Stromal cell of bone marrow (primary cell): ENCODE data around the gene ARHGAP15.

Source experiments
- DNase-seq: peaks from one replicate; pipeline ENCODE4 v3.0.0-alpha.2; 2012; ENCODE audit warnings: low read depth

The ARHGAP15 gene

GRCh38 chr2:143689541-143689940 lies 560.3 kb downstream of the ARHGAP15 start:
- no peak for DNase-seq

- no peak for DNase-seq
These were observed 561.0 kb downstream of the ARHGAP15 start for GRCh38 chr2:143690235-143690634.

GRCh38 chr2:143691121-143691520 lies 561.9 kb downstream of the ARHGAP15 start:
- DNase-seq, result no peak

- no peak for DNase-seq
These were observed 562.9 kb downstream of the ARHGAP15 start for GRCh38 chr2:143692162-143692561.

- DNase-seq, result no peak
These were observed 563.7 kb downstream of the ARHGAP15 start for GRCh38 chr2:143692967-143693366.

GRCh38 chr2:143694335-143694734 lies 565.1 kb downstream of the ARHGAP15 start:
- no peak for DNase-seq

GRCh38 chr2:143696651-143697050 lies 567.4 kb downstream of the ARHGAP15 start:
- DNase-seq, result no peak

- no peak for DNase-seq
These were observed 568.5 kb downstream of the ARHGAP15 start for GRCh38 chr2:143697744-143698143.

GRCh38 chr2:143698352-143698751 lies 569.1 kb downstream of the ARHGAP15 start:
- no peak for DNase-seq

GRCh38 chr2:143698888-143699570 lies 569.8 kb downstream of the ARHGAP15 start:
- DNase-seq, result no peak

GRCh38 chr2:143700865-143701264 lies 571.6 kb downstream of the ARHGAP15 start:
- peak; percentile 51 for DNase-seq

- no peak for DNase-seq
These were observed 572.6 kb downstream of the ARHGAP15 start for GRCh38 chr2:143701785-143702184.

- DNase-seq, result no peak
These were observed 573.7 kb downstream of the ARHGAP15 start for GRCh38 chr2:143702931-143703330.

- no peak for DNase-seq
These were observed 575.4 kb downstream of the ARHGAP15 start for GRCh38 chr2:143704451-143705106.

GRCh38 chr2:143705108-143705707 lies 576.0 kb downstream of the ARHGAP15 start:
- no peak for DNase-seq

GRCh38 chr2:143706354-143706753 lies 577.1 kb downstream of the ARHGAP15 start:
- DNase-seq, result no peak

GRCh38 chr2:143708682-143709081 lies 579.5 kb downstream of the ARHGAP15 start:
- DNase-seq, result no peak

- DNase-seq, result no peak
These were observed 581.0 kb downstream of the ARHGAP15 start for GRCh38 chr2:143710196-143710595.

- no peak for DNase-seq
These were observed 581.7 kb downstream of the ARHGAP15 start for GRCh38 chr2:143710879-143711278.

- peak; percentile 45 for DNase-seq
These were observed 587.3 kb downstream of the ARHGAP15 start for GRCh38 chr2:143716522-143716921.

GRCh38 chr2:143717053-143717452 lies 587.8 kb downstream of the ARHGAP15 start:
- no peak for DNase-seq

- DNase-seq, result no peak
These were observed 588.4 kb downstream of the ARHGAP15 start for GRCh38 chr2:143717536-143718168.

- DNase-seq, result no peak
These were observed 589.5 kb downstream of the ARHGAP15 start for GRCh38 chr2:143718745-143719144.
